ENCODE measurements around the gene FIGNL1.

- no peak for TF ChIP-seq POLR2AphosphoS5 (IDR thresholded peaks at IDR 0.05; ENCODE audit: low read depth)
- no peak for TF ChIP-seq CTCF (IDR thresholded peaks at IDR 0.05; ENCODE audit: insufficient read depth, low read length)
- no peak for TF ChIP-seq REST (IDR thresholded peaks at IDR 0.05; ENCODE audit: insufficient replicate concordance, low read depth)
Measured at GRCh38 chr7:50491943-50492342, 41.8 kb upstream of the FIGNL1 start.

All from HL-60 (cell line).